Measurements from ENCODE around the gene CHPF. TPM values are rescaled to one million over a fixed set of nuclear protein-coding genes. Genes with fewer than 3 reads are reported as not detected.

The CHPF gene
- total RNA-seq, 4 donors from 2014 or later: 32.6 to 70.8 (median 45.5) TPM

GRCh38 chr2:219515874-219516629 is 27.6 kb downstream of the CHPF start:
- ATAC-seq (ENCODE audit: low FRiP score): no peak
- TF ChIP-seq CTCF (IDR thresholded peaks at IDR 0.05): no peak
- DNase-seq (ENCODE audit: low spot score): no peak

- no peak for TF ChIP-seq CTCF (IDR thresholded peaks at IDR 0.05)
- ATAC-seq (ENCODE audit: low FRiP score) (no peak), DNase-seq (ENCODE audit: low spot score) (no peak)
These were observed 28.8 kb downstream of the CHPF start for GRCh38 chr2:219514836-219515235.

- no peak for DNase-seq (ENCODE audit: low spot score)
- no peak for ATAC-seq (ENCODE audit: low FRiP score)
- TF ChIP-seq CTCF (IDR thresholded peaks at IDR 0.05): no peak
These were observed 29.3 kb downstream of the CHPF start, which contains the start of gene ASIC4 for GRCh38 chr2:219514196-219514761. ASIC4 (plus strand) TSS chr2:219514482; CDS start chr2:219514725, 243 bp downstream.

GRCh38 chr2:219513787-219514186 is 29.8 kb downstream of the CHPF start:
- no peak for TF ChIP-seq CTCF (IDR thresholded peaks at IDR 0.05)
- DNase-seq (ENCODE audit: low spot score) (no peak), ATAC-seq (ENCODE audit: low FRiP score) (no peak)

GRCh38 chr2:219512524-219513216 is 30.9 kb downstream of the CHPF start:
- DNase-seq (ENCODE audit: low spot score): no peak
- ATAC-seq (ENCODE audit: low FRiP score): no peak
- TF ChIP-seq CTCF (IDR thresholded peaks at IDR 0.05): no peak

GRCh38 chr2:219511547-219512325 is 31.9 kb downstream of the CHPF start:
- ATAC-seq (ENCODE audit: low FRiP score) (no peak), DNase-seq (ENCODE audit: low spot score) (no peak)
- no peak for TF ChIP-seq CTCF (IDR thresholded peaks at IDR 0.05)
